Liver (tissue), 9 donors: Measurements from ENCODE around the gene ZNF85. TPM values are rescaled to one million over a fixed set of nuclear protein-coding genes. Genes with fewer than 3 reads are reported as not detected.

Experiments used
- DNase-seq: peaks from one replicate; pipeline ENCODE4 v3.0.0-alpha.2; 2017; ENCODE audit warnings: low spot score
- H3K27ac ChIP-seq, 2 donors: one replicate each; pipeline ENCODE4 v1.7.0; 2013; ENCODE audit warnings: inconsistent platforms in 2 of 2, low read length in 2 of 2, control low read depth in 1 of 2, low read depth in 1 of 2, mild to moderate bottlenecking in 1 of 2
- H3K27me3 ChIP-seq, 4 donors: one replicate each; pipeline versions ENCODE4 v1.6.1 to v1.7.0; 2013; ENCODE audit warnings: low read length in 3 of 4, inconsistent platforms in 1 of 4, mild to moderate bottlenecking in 1 of 4, moderate library complexity in 1 of 4; ENCODE audit not compliant: control insufficient read depth in 4 of 4, insufficient read depth in 4 of 4
- H3K36me3 ChIP-seq, 4 donors: one replicate each; pipeline versions ENCODE4 v1.6.1 to v1.7.0; 2013; ENCODE audit warnings: low read length in 3 of 4, mild to moderate bottlenecking in 3 of 4, low read depth in 1 of 4, moderate library complexity in 1 of 4; ENCODE audit not compliant: control insufficient read depth in 4 of 4, insufficient read depth in 3 of 4
- H3K4me1 ChIP-seq, 4 donors: one replicate each; pipeline versions ENCODE4 v1.6.1 to v1.7.0; 2013; ENCODE audit warnings: low read length in 3 of 4, mild to moderate bottlenecking in 3 of 4, moderate library complexity in 1 of 4; ENCODE audit not compliant: control insufficient read depth in 4 of 4, insufficient read depth in 4 of 4
- H3K4me3 ChIP-seq, 3 donors: one replicate each; pipeline versions ENCODE4 v1.6.1 to v1.7.0; 2013; ENCODE audit warnings: low read length in 3 of 3, control low read depth in 1 of 3, low read depth in 1 of 3, mild to moderate bottlenecking in 1 of 3
- H3K9ac ChIP-seq, 2 donors: one replicate each; pipeline ENCODE4 v1.7.0; 2013; ENCODE audit warnings: low read length in 2 of 2, mild to moderate bottlenecking in 2 of 2, moderate library complexity in 2 of 2, control low read depth in 1 of 2, low read depth in 1 of 2
- H3K9me3 ChIP-seq, 4 donors: one replicate each; pipeline versions ENCODE4 v1.6.1 to v1.7.0; 2013; ENCODE audit warnings: low read length in 3 of 4; ENCODE audit not compliant: control insufficient read depth in 4 of 4
- CTCF ChIP-seq: fragments of 150-350 bp; IDR thresholded peaks from 2 replicates; pipeline ENCODE4 v1.5.1; 2017; ENCODE audit warnings: improper control_type of control experiment, low read depth, low read length; ENCODE audit not compliant: missing input control
- EGR1 ChIP-seq, 2 donors: IDR thresholded peaks; 2 replicates each; pipeline ENCODE4 v1.6.1; 2016 to 2018; ENCODE audit warnings: antibody characterized with exemption in 2 of 2, low read depth in 2 of 2
- FOXA1 ChIP-seq: IDR thresholded peaks from 2 replicates; pipeline ENCODE4 v1.6.1; 2016; ENCODE audit warnings: antibody characterized with exemption
- GABPA ChIP-seq, 2 donors: IDR thresholded peaks in 1 of 2; conservative IDR thresholded peaks in 1 of 2; 2 replicates each; pipeline ENCODE4 v1.6.1; 2016; ENCODE audit warnings: antibody characterized with exemption in 2 of 2, mild to moderate bottlenecking in 1 of 2, moderate library complexity in 1 of 2
- HNF4A ChIP-seq, 2 donors: conservative IDR thresholded peaks; 2 replicates each; pipeline ENCODE4 v1.6.1; 2016; ENCODE audit warnings: antibody characterized with exemption in 2 of 2, mild to moderate bottlenecking in 2 of 2
- HNF4G ChIP-seq: IDR thresholded peaks from 2 replicates; pipeline ENCODE4 v1.6.1; 2016; ENCODE audit warnings: antibody characterized with exemption
- JUND ChIP-seq, 2 donors: IDR thresholded peaks; 2 replicates each; pipeline ENCODE4 v1.6.1; 2016; ENCODE audit warnings: antibody characterized with exemption in 2 of 2
- MAX ChIP-seq: IDR thresholded peaks from 2 replicates; pipeline ENCODE4 v1.6.1; 2016; ENCODE audit warnings: antibody characterized with exemption
- NR2F2 ChIP-seq: IDR thresholded peaks from 2 replicates; pipeline ENCODE4 v1.6.1; 2016; ENCODE audit warnings: antibody characterized with exemption
- RAD21 ChIP-seq, 2 donors: IDR thresholded peaks; 2 replicates each; pipeline ENCODE4 v1.6.1; 2016; ENCODE audit warnings: antibody characterized with exemption in 2 of 2, mild to moderate bottlenecking in 2 of 2
- REST ChIP-seq: IDR thresholded peaks from 2 replicates; pipeline ENCODE4 v1.6.1; 2016; ENCODE audit warnings: antibody characterized with exemption, mild to moderate bottlenecking
- RXRA ChIP-seq, 2 donors: IDR thresholded peaks; 2 replicates each; pipeline ENCODE4 v1.6.1; 2017 to 2018; ENCODE audit warnings: antibody characterized with exemption in 2 of 2, mild to moderate bottlenecking in 1 of 2
- SP1 ChIP-seq: IDR thresholded peaks from 2 replicates; pipeline ENCODE4 v1.6.1; 2018; ENCODE audit warnings: antibody characterized with exemption, mild to moderate bottlenecking
- TAF1 ChIP-seq: conservative IDR thresholded peaks from 2 replicates; pipeline ENCODE4 v1.6.1; 2016; ENCODE audit warnings: antibody characterized with exemption, mild to moderate bottlenecking
- ZBTB33 ChIP-seq: IDR thresholded peaks from 2 replicates; pipeline ENCODE4 v1.6.1; 2016; ENCODE audit warnings: antibody characterized with exemption
- WGBS: extraction: QIAGEN DNeasy Blood & Tissue Kit; methylation state at CpG from one replicate; pipeline ENCODE4 v1.1.7; 2013; 5-methylcytosine and 5-hydroxymethylcytosine counted together
- polyA plus RNA-seq, 2 donors: library from polyadenylated mRNA; stranded (reverse) in 1 of 2; unstranded in 1 of 2; fragments of 200-250 nt in 1 of 2; fragments of >200 nt in 1 of 2; fragmentation: Nextera tagmentation in 1 of 2; extraction: Ambion mirVana in 1 of 2; gene quantifications; one replicate each; pipeline versions ENCODE4 v1.2.1 to v1.2.3, GENCODE V29; 2013 to 2015
- total RNA-seq, 2 donors: library from RNA; depleted of rRNA; stranded (reverse); fragments of >200 nt; gene quantifications; one replicate each; pipeline ENCODE4 v1.2.3, GENCODE V29; 2014
- donor health status: healthy.
- donor health status: healthy.
- donor health status: healthy.
- donor health status: healthy.
- donor health status: healthy.

The ZNF85 gene
- total and polyA plus RNA-seq, 4 donors = 0.27 to 9.0 (median 0.53) TPM

- 88% methylated on average over 3 of the region's 3 CpGs for WGBS
- no peak for DNase-seq
Observed at GRCh38 chr19:20969498-20969897, 46.4 kb downstream of the ZNF85 start.

GRCh38 chr19:20969898-20970297 is 46.8 kb downstream of the ZNF85 start:
- peaks cover 0 to 6% (median 3%) of the 10 kb centered on the region in 4 donors for H3K9me3 ChIP-seq
- no peak overlapping the region for H3K27ac ChIP-seq
- no peaks in the 10 kb centered on the region for H3K27me3 ChIP-seq
- no peaks in the 10 kb centered on the region for H3K4me1 ChIP-seq
- H3K36me3 ChIP-seq = no peaks in the 10 kb centered on the region
- no peak overlapping the region for H3K9ac ChIP-seq
- whole genome bisulfite sequencing = 88% methylated on average over 3 of the region's 3 CpGs
- H3K4me3 ChIP-seq = no peak overlapping the region
- DNase-seq = no peak
- no peak for TF ChIP-seq SP1
- no peak for TF ChIP-seq JUND (IDR thresholded peaks at IDR 0.05)
- TF ChIP-seq FOXA1 = no peak
- no peak for TF ChIP-seq CTCF
- no peak for TF ChIP-seq HNF4G
- TF ChIP-seq HNF4A (conservative IDR thresholded peaks at IDR 0.05) = no peak
- TF ChIP-seq REST = no peak
- no peak for TF ChIP-seq MAX
- no peak for TF ChIP-seq TAF1
- no peak for TF ChIP-seq EGR1 (IDR thresholded peaks at IDR 0.05; ENCODE audit: low read depth in 2 of 2)
- no peak for TF ChIP-seq RAD21 (IDR thresholded peaks at IDR 0.05)
- no peak for TF ChIP-seq ZBTB33
- TF ChIP-seq GABPA (IDR thresholded peaks at IDR 0.05 in 1 of 2, conservative IDR thresholded peaks at IDR 0.05 in 1 of 2) = no peak
- TF ChIP-seq RXRA (IDR thresholded peaks at IDR 0.05) = no peak
- TF ChIP-seq NR2F2 = no peak

More at GRCh38 chr19:20969498-20969897, 46.4 kb downstream of the ZNF85 start:
- Histone ChIP-seq H3K36me3 (no peaks in the 10 kb centered on the region), H3K9me3 (peaks cover 0 to 6% (median 3%) of the 10 kb centered on the region in 4 donors), H3K4me1 (no peaks in the 10 kb centered on the region), H3K27me3 (no peaks in the 10 kb centered on the region), H3K27ac (no peak overlapping the region), H3K4me3 (no peak overlapping the region), H3K9ac (no peak overlapping the region)
- TF ChIP-seq ZBTB33 (no peak), CTCF (no peak)
